ENCODE data around the gene PARD3B.

Gene PARD3B

DNA sequence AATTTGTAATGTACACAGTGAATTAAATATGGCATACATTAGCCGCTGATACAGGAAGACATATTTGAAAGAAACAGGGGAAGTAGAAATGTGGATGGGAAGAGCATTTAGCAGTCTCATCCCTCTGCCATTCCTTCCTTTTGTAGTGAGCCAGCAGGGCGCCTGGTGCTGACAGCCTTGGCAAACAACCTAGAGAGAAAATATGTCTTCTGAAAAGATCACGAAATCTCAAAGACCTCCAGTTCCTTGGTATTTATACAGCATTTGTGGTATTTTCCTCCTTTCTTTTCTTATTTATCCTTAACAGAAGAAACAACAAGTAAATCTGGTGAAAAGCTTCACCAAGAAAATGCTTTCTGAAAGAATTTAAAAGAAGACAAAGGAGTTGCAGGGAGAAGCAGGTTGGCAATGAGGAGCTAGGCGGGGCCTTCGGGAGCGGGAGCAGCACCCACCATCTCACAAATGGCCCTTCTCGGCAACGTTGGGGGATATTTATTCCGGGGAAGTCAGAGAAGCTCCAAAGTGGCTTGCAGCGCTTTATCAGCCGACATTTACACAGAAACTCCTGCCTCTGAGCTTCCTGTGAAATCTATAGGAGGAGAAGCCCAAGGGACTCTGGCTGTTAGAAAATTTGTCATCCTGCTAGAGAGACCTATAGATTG is 731.0 kb downstream of the PARD3B start:
- Histone ChIP-seq H3K9ac (ENCODE audit: low read depth, low read length) (no peak overlapping the region), H3K4me2 (ENCODE audit: low read length) (no peak overlapping the region), H3K27me3 (ENCODE audit: control insufficient read depth, insufficient read depth, low read length) (no peaks in the 10 kb centered on the region), H3K4me3 (ENCODE audit: low read length) (no peak overlapping the region), H3K4me1 (ENCODE audit: control insufficient read depth, insufficient read depth, low read length) (no peaks in the 10 kb centered on the region), H3K36me3 (ENCODE audit: insufficient read depth, low read length) (no peaks in the 10 kb centered on the region), H3K9me3 (replicated peaks; ENCODE audit: low read length) (no peaks in the 10 kb centered on the region)

DNA sequence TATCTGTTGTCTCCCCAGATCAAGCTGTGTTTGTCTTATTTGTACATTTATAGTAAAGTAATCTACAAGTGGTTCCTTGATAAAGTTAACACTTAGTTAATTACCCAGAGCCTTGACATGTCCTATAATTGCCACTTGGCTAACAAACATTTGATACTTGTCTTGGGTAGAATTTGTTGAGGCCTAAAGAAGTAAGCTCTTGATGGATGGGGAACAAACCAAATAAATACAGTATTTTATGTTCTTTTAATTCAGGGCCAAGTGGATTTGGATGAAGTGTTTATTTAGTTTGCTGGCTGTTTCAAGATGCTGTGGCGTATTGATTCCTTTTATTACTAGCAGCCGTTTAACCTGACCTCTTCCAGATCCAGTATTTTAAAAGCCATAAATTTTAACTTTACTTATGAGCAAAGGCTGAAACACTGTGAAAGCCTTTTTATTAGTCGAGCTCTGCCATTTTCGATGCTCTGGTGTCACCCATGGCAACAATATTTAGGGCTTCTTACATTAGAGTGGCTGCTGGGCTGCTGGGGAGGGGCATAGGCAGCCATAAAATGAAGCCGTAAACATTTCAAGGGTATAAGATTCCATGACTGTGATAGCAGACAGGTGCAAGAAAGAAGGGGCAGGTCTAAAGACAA is 735.4 kb downstream of the PARD3B start:
- no peak overlapping the region for H3K4me3 ChIP-seq (ENCODE audit: low read length)
- no peaks in the 10 kb centered on the region for H3K27me3 ChIP-seq (ENCODE audit: control insufficient read depth, insufficient read depth, low read length)
- H3K4me1 ChIP-seq (ENCODE audit: control insufficient read depth, insufficient read depth, low read length): no peaks in the 10 kb centered on the region
- H3K36me3 ChIP-seq (ENCODE audit: insufficient read depth, low read length): no peaks in the 10 kb centered on the region
- no peak overlapping the region for H3K9ac ChIP-seq (ENCODE audit: low read depth, low read length)
- H3K9me3 ChIP-seq (replicated peaks; ENCODE audit: low read length): no peaks in the 10 kb centered on the region
- no peak overlapping the region for H3K4me2 ChIP-seq (ENCODE audit: low read length)

GRCh38 chr2:205283736-205284270 is 738.5 kb downstream of the PARD3B start:
- Histone ChIP-seq H3K9ac (ENCODE audit: low read depth, low read length) (no peak overlapping the region), H3K4me3 (ENCODE audit: low read length) (no peak overlapping the region), H3K27me3 (ENCODE audit: control insufficient read depth, insufficient read depth, low read length) (no peaks in the 10 kb centered on the region), H3K36me3 (ENCODE audit: insufficient read depth, low read length) (no peaks in the 10 kb centered on the region), H3K4me2 (ENCODE audit: low read length) (no peak overlapping the region), H3K4me1 (ENCODE audit: control insufficient read depth, insufficient read depth, low read length) (no peaks in the 10 kb centered on the region), H3K9me3 (replicated peaks; ENCODE audit: low read length) (no peaks in the 10 kb centered on the region)

DNA sequence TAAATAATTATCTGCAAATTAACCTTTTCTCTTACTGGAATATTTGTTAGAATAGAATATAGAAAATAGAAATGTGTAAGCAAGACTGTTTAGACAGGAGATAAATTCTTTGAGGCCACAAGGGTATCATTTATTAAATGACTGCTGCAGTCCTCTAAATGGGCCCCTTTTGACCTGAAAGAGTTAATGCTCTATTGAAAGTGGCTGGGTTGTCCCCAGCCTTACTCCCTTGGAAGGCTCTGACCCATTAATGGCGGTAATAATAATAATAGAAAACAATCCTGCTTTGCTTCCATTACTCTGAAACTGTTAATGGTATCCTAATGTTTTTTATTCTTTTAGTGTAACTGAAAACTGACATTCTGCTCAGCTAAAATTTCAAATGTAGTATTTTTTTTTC is 739.1 kb downstream of the PARD3B start:
- Histone ChIP-seq H3K9me3 (replicated peaks; ENCODE audit: low read length) (no peaks in the 10 kb centered on the region), H3K4me1 (ENCODE audit: control insufficient read depth, insufficient read depth, low read length) (no peaks in the 10 kb centered on the region)

GRCh38 chr2:205287316-205287715 is 742.0 kb downstream of the PARD3B start:
- Histone ChIP-seq H3K4me1 (ENCODE audit: control insufficient read depth, insufficient read depth, low read length) (no peaks in the 10 kb centered on the region), H3K27me3 (ENCODE audit: control insufficient read depth, insufficient read depth, low read length) (no peaks in the 10 kb centered on the region), H3K9me3 (replicated peaks; ENCODE audit: low read length) (no peaks in the 10 kb centered on the region), H3K9ac (ENCODE audit: low read depth, low read length) (no peak overlapping the region), H3K4me2 (ENCODE audit: low read length) (no peak overlapping the region), H3K4me3 (ENCODE audit: low read length) (no peak overlapping the region), H3K36me3 (ENCODE audit: insufficient read depth, low read length) (no peaks in the 10 kb centered on the region)

More for the DNA sequence above, 739.1 kb downstream of the PARD3B start:
- Histone ChIP-seq H3K27me3 (ENCODE audit: control insufficient read depth, insufficient read depth, low read length) (no peaks in the 10 kb centered on the region), H3K4me3 (ENCODE audit: low read length) (no peak overlapping the region), H3K4me2 (ENCODE audit: low read length) (no peak overlapping the region), H3K36me3 (ENCODE audit: insufficient read depth, low read length) (no peaks in the 10 kb centered on the region), H3K9ac (ENCODE audit: low read depth, low read length) (no peak overlapping the region)

- no peaks in the 10 kb centered on the region for H3K4me1 ChIP-seq (ENCODE audit: control insufficient read depth, insufficient read depth, low read length)
- H3K27me3 ChIP-seq (ENCODE audit: control insufficient read depth, insufficient read depth, low read length): no peaks in the 10 kb centered on the region
- H3K9ac ChIP-seq (ENCODE audit: low read depth, low read length): no peak overlapping the region
- H3K4me3 ChIP-seq (ENCODE audit: low read length): no peak overlapping the region
- no peaks in the 10 kb centered on the region for H3K36me3 ChIP-seq (ENCODE audit: insufficient read depth, low read length)
- H3K4me2 ChIP-seq (ENCODE audit: low read length): no peak overlapping the region
- H3K9me3 ChIP-seq (replicated peaks; ENCODE audit: low read length): no peaks in the 10 kb centered on the region
Measured at GRCh38 chr2:205288686-205289085, 743.4 kb downstream of the PARD3B start.

- Histone ChIP-seq H3K4me3 (ENCODE audit: low read length) (no peak overlapping the region), H3K9me3 (replicated peaks; ENCODE audit: low read length) (no peaks in the 10 kb centered on the region), H3K4me2 (ENCODE audit: low read length) (no peak overlapping the region), H3K4me1 (ENCODE audit: control insufficient read depth, insufficient read depth, low read length) (no peaks in the 10 kb centered on the region), H3K9ac (ENCODE audit: low read depth, low read length) (no peak overlapping the region), H3K36me3 (ENCODE audit: insufficient read depth, low read length) (no peaks in the 10 kb centered on the region), H3K27me3 (ENCODE audit: control insufficient read depth, insufficient read depth, low read length) (no peaks in the 10 kb centered on the region)
Measured at GRCh38 chr2:205290299-205290698, 745.0 kb downstream of the PARD3B start.

DNA sequence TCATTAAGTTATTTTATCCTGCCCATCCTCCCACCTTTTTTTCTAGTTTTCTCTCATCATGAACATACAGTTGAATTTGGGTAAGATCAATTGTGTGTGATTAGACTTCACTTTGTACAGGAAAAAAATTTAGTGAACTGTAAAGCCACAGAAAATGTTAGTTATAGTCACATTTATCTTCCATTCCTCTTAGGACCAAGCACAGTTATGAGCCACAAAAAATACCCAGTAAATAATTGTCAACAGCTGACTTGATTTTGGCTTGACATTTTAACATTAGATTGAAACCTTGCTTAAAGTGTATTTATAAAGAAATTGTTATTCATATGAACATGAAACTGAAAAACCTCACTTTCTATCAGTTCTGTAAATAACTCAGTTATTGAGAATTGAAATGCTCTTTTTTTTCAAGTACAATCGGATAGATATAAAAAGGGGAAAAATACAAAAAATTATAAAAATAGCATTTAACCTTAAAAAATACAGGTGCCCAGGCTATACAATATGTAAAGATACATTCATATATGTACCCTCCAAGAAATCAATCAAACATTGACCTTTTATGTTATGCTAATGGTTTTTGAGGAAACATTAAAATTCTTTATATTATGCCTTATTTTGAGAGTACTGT is 747.5 kb downstream of the PARD3B start:
- no peaks in the 10 kb centered on the region for H3K9me3 ChIP-seq (replicated peaks; ENCODE audit: low read length)
- no peaks in the 10 kb centered on the region for H3K27me3 ChIP-seq (ENCODE audit: control insufficient read depth, insufficient read depth, low read length)
- no peaks in the 10 kb centered on the region for H3K36me3 ChIP-seq (ENCODE audit: insufficient read depth, low read length)
- no peak overlapping the region for H3K4me3 ChIP-seq (ENCODE audit: low read length)
- H3K9ac ChIP-seq (ENCODE audit: low read depth, low read length): no peak overlapping the region
- H3K4me1 ChIP-seq (ENCODE audit: control insufficient read depth, insufficient read depth, low read length): no peaks in the 10 kb centered on the region
- no peak overlapping the region for H3K4me2 ChIP-seq (ENCODE audit: low read length)

GRCh38 chr2:205293559-205293958 is 748.3 kb downstream of the PARD3B start:
- Histone ChIP-seq H3K4me3 (ENCODE audit: low read length) (no peak overlapping the region), H3K4me2 (ENCODE audit: low read length) (no peak overlapping the region), H3K4me1 (ENCODE audit: control insufficient read depth, insufficient read depth, low read length) (no peaks in the 10 kb centered on the region), H3K36me3 (ENCODE audit: insufficient read depth, low read length) (no peaks in the 10 kb centered on the region), H3K9me3 (replicated peaks; ENCODE audit: low read length) (no peaks in the 10 kb centered on the region), H3K27me3 (ENCODE audit: control insufficient read depth, insufficient read depth, low read length) (no peaks in the 10 kb centered on the region), H3K9ac (ENCODE audit: low read depth, low read length) (no peak overlapping the region)

- no peaks in the 10 kb centered on the region for H3K27me3 ChIP-seq (ENCODE audit: control insufficient read depth, insufficient read depth, low read length)
- no peaks in the 10 kb centered on the region for H3K9me3 ChIP-seq (replicated peaks; ENCODE audit: low read length)
- no peak overlapping the region for H3K9ac ChIP-seq (ENCODE audit: low read depth, low read length)
- H3K4me3 ChIP-seq (ENCODE audit: low read length): no peak overlapping the region
- no peaks in the 10 kb centered on the region for H3K36me3 ChIP-seq (ENCODE audit: insufficient read depth, low read length)
- H3K4me2 ChIP-seq (ENCODE audit: low read length): no peak overlapping the region
- no peaks in the 10 kb centered on the region for H3K4me1 ChIP-seq (ENCODE audit: control insufficient read depth, insufficient read depth, low read length)
Measured at GRCh38 chr2:205296959-205297358, 751.7 kb downstream of the PARD3B start.

DNA sequence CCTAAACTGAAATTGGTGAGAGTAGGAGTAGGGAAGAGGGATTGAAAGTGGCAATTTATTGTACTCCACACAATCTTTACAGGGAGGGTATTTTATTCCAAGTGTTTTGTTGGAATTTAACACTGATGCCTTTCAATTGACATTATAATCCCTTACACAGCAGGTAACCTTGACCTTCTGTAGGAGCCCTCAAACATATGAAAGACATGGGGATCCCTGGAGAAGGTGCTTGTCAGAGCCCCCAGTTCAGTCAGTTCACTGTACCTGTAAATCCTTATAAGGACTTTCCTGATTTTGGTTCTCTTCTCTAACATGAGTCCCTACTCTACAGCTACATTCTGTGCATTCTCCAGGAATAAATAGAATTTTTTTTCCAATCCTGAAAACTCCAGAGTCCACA is 752.1 kb downstream of the PARD3B start:
- Histone ChIP-seq H3K9ac (ENCODE audit: low read depth, low read length) (no peak overlapping the region), H3K4me3 (ENCODE audit: low read length) (no peak overlapping the region), H3K4me2 (ENCODE audit: low read length) (no peak overlapping the region), H3K4me1 (ENCODE audit: control insufficient read depth, insufficient read depth, low read length) (no peaks in the 10 kb centered on the region), H3K9me3 (replicated peaks; ENCODE audit: low read length) (no peaks in the 10 kb centered on the region), H3K36me3 (ENCODE audit: insufficient read depth, low read length) (no peaks in the 10 kb centered on the region), H3K27me3 (ENCODE audit: control insufficient read depth, insufficient read depth, low read length) (no peaks in the 10 kb centered on the region)

Data from skeletal muscle satellite cell (primary cell).